HCT116 (cell line): ENCODE data around the gene DRG1. TPM values are rescaled to one million over a fixed set of nuclear protein-coding genes. Genes with fewer than 3 reads are reported as not detected.

Experiments
- ATAC-seq: fragments of 200-7000 bp; cut with Tn5 transposase; 2 replicates; pipeline ENCODE4 v1.9.1; 2020; ENCODE audit warnings: mild to moderate bottlenecking, moderate library complexity
- BruUV-seq: library from RNA; stranded (reverse); fragments of 400-500 nt; replicated peaks from 2 replicates; lab custom pipeline; 2021; lab: Mats Ljungman, UMichigan
- CTCF ChIA-PET: fragments of 300-600 bp; sonication (Branson Sonifier 250); formaldehyde crosslinking; loops from one replicate; lab custom pipeline; 2021; ENCODE audit warnings: antibody characterized with exemption; lab: Charles Lee
- POLR2A ChIA-PET: fragments of 300-600, 350-600 bp; sonication (Branson Sonifier 250); formaldehyde crosslinking; loops from one replicate; lab custom pipeline; 2021; ENCODE audit warnings: antibody characterized with exemption; lab: Charles Lee
- RAD21 ChIA-PET, 2 experiments: fragments of 300-600 bp; sonication (Branson Sonifier 250); formaldehyde crosslinking; loops; one replicate each; lab custom pipeline; 2023; ENCODE audit warnings: low total read pairs in 2 of 2; ENCODE audit not compliant: uncharacterized antibody in 2 of 2, unreplicated experiment in 2 of 2, low non-redundant PET in 1 of 2; lab: Charles Lee
- DNase-seq: peaks from one replicate; pipeline ENCODE4 v3.0.0-alpha.2; 2010; ENCODE audit warnings: low read depth, low spot score
- H2AFZ ChIP-seq: fragments of 200-600 bp; shearing (Covaris generic), sonication (generic); 2 replicates; pipeline ENCODE4 v1.6.1; 2017; ENCODE audit warnings: low read depth, mixed run types, mixed read lengths, antibody characterized with exemption, low read length; ENCODE audit not compliant: poor library complexity, severe bottlenecking
- H3K27ac ChIP-seq: 2 replicates; pipeline ENCODE4 v1.5.1; 2012; ENCODE audit warnings: low read depth, low read length
- H3K27me3 ChIP-seq: fragments of 200-600 bp; sonication (generic); 2 replicates; pipeline ENCODE4 v1.6.1; 2016; ENCODE audit warnings: mixed run types, low read length, mixed read lengths; ENCODE audit not compliant: insufficient read depth
- H3K36me3 ChIP-seq, 2 experiments: fragments of 200-500 bp in 1 of 2; fragments of 200-600 bp in 1 of 2; sonication (Bioruptor generic) in 1 of 2; sonication (generic) in 1 of 2; 2 replicates each; pipeline versions ENCODE4 v1.5.1 to v1.6.1; 2014 to 2016; ENCODE audit warnings: low read length in 2 of 2, inconsistent platforms in 1 of 2, mixed read lengths in 1 of 2, mixed run types in 1 of 2; ENCODE audit not compliant: insufficient read depth in 2 of 2, control insufficient read depth in 1 of 2
- H3K4me1 ChIP-seq, 2 experiments: fragments of 200-600 bp in 1 of 2; sonication (generic) in 1 of 2; 2 replicates each; pipeline versions ENCODE4 v1.5.1 to v1.6.1; 2012 to 2017; ENCODE audit warnings: low read length in 2 of 2, inconsistent platforms in 1 of 2, mild to moderate bottlenecking in 1 of 2, mixed read lengths in 1 of 2, mixed run types in 1 of 2, moderate library complexity in 1 of 2; ENCODE audit not compliant: insufficient read depth in 2 of 2, control insufficient read depth in 1 of 2
- H3K4me2 ChIP-seq: fragments of 200-600 bp; sonication (generic); 2 replicates; pipeline ENCODE4 v1.6.1; 2017; ENCODE audit warnings: mixed run types, low read length, mixed read lengths
- H3K4me3 ChIP-seq, 2 experiments: fragments of 200-600 bp in 1 of 2; sonication (generic) in 1 of 2; replicated peaks in 1 of 2; 2 replicates each; pipeline ENCODE4 v1.5.1; 2011 to 2016; ENCODE audit warnings: low read length in 2 of 2, control low read depth in 1 of 2, low read depth in 1 of 2, mild to moderate bottlenecking in 1 of 2, mixed read lengths in 1 of 2, mixed run types in 1 of 2
- H3K79me2 ChIP-seq: fragments of 200-600 bp; sonication (generic); 2 replicates; pipeline ENCODE4 v1.6.1; 2017; ENCODE audit warnings: mild to moderate bottlenecking, mixed run types, low read length, moderate library complexity, mixed read lengths; ENCODE audit not compliant: insufficient read depth
- H3K9ac ChIP-seq: fragments of 200-600 bp; sonication (generic); 2 replicates; pipeline ENCODE4 v1.6.1; 2016; ENCODE audit warnings: low read length, mixed read lengths
- H3K9me2 ChIP-seq: fragments of 200-600 bp; sonication (generic), shearing (Covaris generic); 2 replicates; pipeline ENCODE4 v1.6.1; 2017; ENCODE audit warnings: mixed run types, mild to moderate bottlenecking, moderate library complexity; ENCODE audit not compliant: insufficient read depth
- H3K9me3 ChIP-seq, 2 experiments: fragments of 200-500 bp in 1 of 2; fragments of 200-600 bp in 1 of 2; sonication (Bioruptor generic) in 1 of 2; sonication (generic) in 1 of 2; 2 replicates each; pipeline ENCODE4 v1.6.1; 2014 to 2017; ENCODE audit warnings: low read length in 2 of 2, mixed read lengths in 2 of 2, inconsistent platforms in 1 of 2, low read depth in 1 of 2, mild to moderate bottlenecking in 1 of 2, mixed run types in 1 of 2, moderate library complexity in 1 of 2; ENCODE audit not compliant: control insufficient read depth in 1 of 2, insufficient read depth in 1 of 2
- H4K20me1 ChIP-seq: fragments of 200-600 bp; sonication (generic), shearing (Covaris generic); 2 replicates; pipeline ENCODE4 v1.6.1; 2017; ENCODE audit warnings: mixed run types, mild to moderate bottlenecking, moderate library complexity; ENCODE audit not compliant: insufficient read depth
- CEBPB ChIP-seq: IDR thresholded peaks from 2 replicates; pipeline ENCODE4 v1.6.1; 2012; ENCODE audit warnings: low read depth
- EZH2phosphoT487 ChIP-seq: fragments of 200-600 bp; IDR thresholded peaks from 2 replicates; pipeline ENCODE4 v1.6.1; 2018; ENCODE audit warnings: antibody characterized with exemption, borderline replicate concordance
- POLR2A ChIP-seq: IDR thresholded peaks from 2 replicates; pipeline ENCODE4 v1.7.0; 2011; ENCODE audit warnings: borderline replicate concordance; ENCODE audit not compliant: insufficient read depth, insufficient read length; ENCODE audit errors: extremely low read depth
- POLR2AphosphoS5 ChIP-seq: IDR thresholded peaks from 2 replicates; pipeline ENCODE4 v1.6.1; 2011; ENCODE audit warnings: mild to moderate bottlenecking, low read depth, low read length, moderate library complexity
- SIN3A ChIP-seq: IDR thresholded peaks from 2 replicates; pipeline ENCODE4 v1.6.1; 2012; ENCODE audit warnings: low read depth
- SP1 ChIP-seq: IDR thresholded peaks from 2 replicates; pipeline ENCODE4 v1.6.1; 2012; ENCODE audit warnings: low read depth
- SRF ChIP-seq: IDR thresholded peaks from 2 replicates; pipeline ENCODE4 v1.6.1; 2012; ENCODE audit warnings: low read depth
- TCF7L2 ChIP-seq: IDR thresholded peaks from 2 replicates; pipeline ENCODE4 v1.7.0; 2011; ENCODE audit warnings: borderline replicate concordance, inconsistent platforms; ENCODE audit not compliant: insufficient read depth, insufficient read length; ENCODE audit errors: extremely low read depth
- YY1 ChIP-seq: IDR thresholded peaks from 2 replicates; pipeline ENCODE4 v1.6.1; 2011; ENCODE audit warnings: low read length, low read depth, moderate library complexity, mild to moderate bottlenecking; ENCODE audit not compliant: insufficient replicate concordance; ENCODE audit errors: extremely low read depth
- ZFX ChIP-seq: fragments of 450-650 bp; IDR thresholded peaks from 2 replicates; pipeline ENCODE4 v1.6.1; 2017
- ZNF274 ChIP-seq: fragments of 200-500 bp; sonication (Bioruptor generic); IDR thresholded peaks from 2 replicates; pipeline ENCODE4 v1.6.1; 2014; ENCODE audit warnings: mild to moderate bottlenecking, low read depth, low read length, inconsistent platforms
- intact Hi-C: fragments of 100-400 bp; cut with micrococcal nuclease; formaldehyde crosslinking; loops from 2 replicates; pipeline ENCODE4 v1.10.0; 2022
- total RNA-seq: library from RNA; stranded (reverse); gene quantifications from one replicate; pipeline ENCODE4 v1.2.1, GENCODE V29; 2021; ENCODE audit not compliant: unreplicated experiment
- TF ChIP-seq, protein P1 (sequence below): IDR thresholded peaks from 2 replicates; pipeline ENCODE4 v1.6.1; 2012
- TF ChIP-seq, protein P2 (sequence below): IDR thresholded peaks from 2 replicates; pipeline ENCODE4 v1.6.1; 2012; ENCODE audit warnings: low read depth
- TF ChIP-seq, protein P3 (sequence below): IDR thresholded peaks from 2 replicates; pipeline ENCODE4 v1.6.1; 2012
- TF ChIP-seq, protein P4 (sequence below): IDR thresholded peaks from 2 replicates; pipeline ENCODE4 v1.6.1; 2011; ENCODE audit warnings: mild to moderate bottlenecking, low read length, moderate library complexity; ENCODE audit not compliant: insufficient replicate concordance; ENCODE audit errors: extremely low read depth

Gene DRG1
- total RNA-seq, 1 experiment from 2014 or later, result 68.2 TPM

DNA sequence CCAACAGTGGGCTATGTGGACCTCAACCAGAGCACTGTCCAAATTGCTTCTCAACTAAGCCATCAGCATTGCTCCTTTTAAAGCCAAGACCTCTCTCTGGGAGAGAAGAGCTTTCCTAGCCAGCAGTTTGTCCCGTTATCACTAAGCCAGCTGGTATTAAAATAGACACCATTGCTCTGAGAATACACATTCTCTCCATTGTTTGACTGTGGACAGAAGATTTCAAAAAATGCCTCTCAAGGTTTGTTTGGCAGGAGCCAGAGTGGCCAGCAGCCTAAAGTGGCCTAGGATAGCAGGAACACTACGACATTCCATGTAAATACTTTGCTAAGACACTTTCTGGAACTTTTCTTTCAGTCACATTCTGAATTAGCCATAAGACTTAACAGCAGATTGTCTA is 49.0 kb downstream of the DRG1 start:
- ATAC-seq (no peak), DNase-seq (no peak)
- Histone ChIP-seq H3K27me3 (no peaks in the 10 kb centered on the region), H3K27ac (no peak overlapping the region), H3K9me3 (no peaks in the 10 kb centered on the region), H3K79me2 (no peaks in the 10 kb centered on the region), H3K36me3 (peaks cover 5 to 11% of the 10 kb centered on the region in 2 experiments; a peak in 3 of 4 replicates), H2AFZ (no peak overlapping the region), H3K4me1 (no peaks in the 10 kb centered on the region), H3K4me3 (no peak overlapping the region), H3K9me2 (no peaks in the 10 kb centered on the region), H4K20me1 (no peaks in the 10 kb centered on the region), H3K4me2 (no peak overlapping the region), H3K9ac (no peak overlapping the region)
- no TSS peak for BruUV-seq
- ChIA-PET POLR2A (interaction anchor here (1.4 kb wide), 1 partner anchor 12 kb away, joined by 3 read pairs; no protein-coding TSS in a partner anchor), RAD21 (no interaction called here)
- intact Hi-C loops, result no loop called here
- TF ChIP-seq SP1 (no peak), CEBPB (no peak), POLR2A (no peak), POLR2AphosphoS5 (no peak), ZFX (no peak), SRF (no peak), SIN3A (no peak), TCF7L2 (no peak), ZNF274 (no peak), YY1 (no peak), EZH2phosphoT487 (no peak)
- TF ChIP-seq, protein P1, sequence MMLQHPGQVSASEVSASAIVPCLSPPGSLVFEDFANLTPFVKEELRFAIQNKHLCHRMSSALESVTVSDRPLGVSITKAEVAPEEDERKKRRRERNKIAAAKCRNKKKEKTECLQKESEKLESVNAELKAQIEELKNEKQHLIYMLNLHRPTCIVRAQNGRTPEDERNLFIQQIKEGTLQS, result no peak
- TF ChIP-seq, protein P2, sequence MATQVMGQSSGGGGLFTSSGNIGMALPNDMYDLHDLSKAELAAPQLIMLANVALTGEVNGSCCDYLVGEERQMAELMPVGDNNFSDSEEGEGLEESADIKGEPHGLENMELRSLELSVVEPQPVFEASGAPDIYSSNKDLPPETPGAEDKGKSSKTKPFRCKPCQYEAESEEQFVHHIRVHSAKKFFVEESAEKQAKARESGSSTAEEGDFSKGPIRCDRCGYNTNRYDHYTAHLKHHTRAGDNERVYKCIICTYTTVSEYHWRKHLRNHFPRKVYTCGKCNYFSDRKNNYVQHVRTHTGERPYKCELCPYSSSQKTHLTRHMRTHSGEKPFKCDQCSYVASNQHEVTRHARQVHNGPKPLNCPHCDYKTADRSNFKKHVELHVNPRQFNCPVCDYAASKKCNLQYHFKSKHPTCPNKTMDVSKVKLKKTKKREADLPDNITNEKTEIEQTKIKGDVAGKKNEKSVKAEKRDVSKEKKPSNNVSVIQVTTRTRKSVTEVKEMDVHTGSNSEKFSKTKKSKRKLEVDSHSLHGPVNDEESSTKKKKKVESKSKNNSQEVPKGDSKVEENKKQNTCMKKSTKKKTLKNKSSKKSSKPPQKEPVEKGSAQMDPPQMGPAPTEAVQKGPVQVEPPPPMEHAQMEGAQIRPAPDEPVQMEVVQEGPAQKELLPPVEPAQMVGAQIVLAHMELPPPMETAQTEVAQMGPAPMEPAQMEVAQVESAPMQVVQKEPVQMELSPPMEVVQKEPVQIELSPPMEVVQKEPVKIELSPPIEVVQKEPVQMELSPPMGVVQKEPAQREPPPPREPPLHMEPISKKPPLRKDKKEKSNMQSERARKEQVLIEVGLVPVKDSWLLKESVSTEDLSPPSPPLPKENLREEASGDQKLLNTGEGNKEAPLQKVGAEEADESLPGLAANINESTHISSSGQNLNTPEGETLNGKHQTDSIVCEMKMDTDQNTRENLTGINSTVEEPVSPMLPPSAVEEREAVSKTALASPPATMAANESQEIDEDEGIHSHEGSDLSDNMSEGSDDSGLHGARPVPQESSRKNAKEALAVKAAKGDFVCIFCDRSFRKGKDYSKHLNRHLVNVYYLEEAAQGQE, result no peak
- TF ChIP-seq, protein P3, sequence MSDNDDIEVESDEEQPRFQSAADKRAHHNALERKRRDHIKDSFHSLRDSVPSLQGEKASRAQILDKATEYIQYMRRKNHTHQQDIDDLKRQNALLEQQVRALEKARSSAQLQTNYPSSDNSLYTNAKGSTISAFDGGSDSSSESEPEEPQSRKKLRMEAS, result no peak
- TF ChIP-seq, protein P4, sequence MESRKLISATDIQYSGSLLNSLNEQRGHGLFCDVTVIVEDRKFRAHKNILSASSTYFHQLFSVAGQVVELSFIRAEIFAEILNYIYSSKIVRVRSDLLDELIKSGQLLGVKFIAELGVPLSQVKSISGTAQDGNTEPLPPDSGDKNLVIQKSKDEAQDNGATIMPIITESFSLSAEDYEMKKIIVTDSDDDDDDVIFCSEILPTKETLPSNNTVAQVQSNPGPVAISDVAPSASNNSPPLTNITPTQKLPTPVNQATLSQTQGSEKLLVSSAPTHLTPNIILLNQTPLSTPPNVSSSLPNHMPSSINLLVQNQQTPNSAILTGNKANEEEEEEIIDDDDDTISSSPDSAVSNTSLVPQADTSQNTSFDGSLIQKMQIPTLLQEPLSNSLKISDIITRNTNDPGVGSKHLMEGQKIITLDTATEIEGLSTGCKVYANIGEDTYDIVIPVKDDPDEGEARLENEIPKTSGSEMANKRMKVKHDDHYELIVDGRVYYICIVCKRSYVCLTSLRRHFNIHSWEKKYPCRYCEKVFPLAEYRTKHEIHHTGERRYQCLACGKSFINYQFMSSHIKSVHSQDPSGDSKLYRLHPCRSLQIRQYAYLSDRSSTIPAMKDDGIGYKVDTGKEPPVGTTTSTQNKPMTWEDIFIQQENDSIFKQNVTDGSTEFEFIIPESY, result no peak
- TF ChIP-seq, all 23 proteins: peak for 0
- CTCF ChIA-PET, result no interaction called here
